ENCODE measurements around the gene CPT2.

The CPT2 gene

DNA sequence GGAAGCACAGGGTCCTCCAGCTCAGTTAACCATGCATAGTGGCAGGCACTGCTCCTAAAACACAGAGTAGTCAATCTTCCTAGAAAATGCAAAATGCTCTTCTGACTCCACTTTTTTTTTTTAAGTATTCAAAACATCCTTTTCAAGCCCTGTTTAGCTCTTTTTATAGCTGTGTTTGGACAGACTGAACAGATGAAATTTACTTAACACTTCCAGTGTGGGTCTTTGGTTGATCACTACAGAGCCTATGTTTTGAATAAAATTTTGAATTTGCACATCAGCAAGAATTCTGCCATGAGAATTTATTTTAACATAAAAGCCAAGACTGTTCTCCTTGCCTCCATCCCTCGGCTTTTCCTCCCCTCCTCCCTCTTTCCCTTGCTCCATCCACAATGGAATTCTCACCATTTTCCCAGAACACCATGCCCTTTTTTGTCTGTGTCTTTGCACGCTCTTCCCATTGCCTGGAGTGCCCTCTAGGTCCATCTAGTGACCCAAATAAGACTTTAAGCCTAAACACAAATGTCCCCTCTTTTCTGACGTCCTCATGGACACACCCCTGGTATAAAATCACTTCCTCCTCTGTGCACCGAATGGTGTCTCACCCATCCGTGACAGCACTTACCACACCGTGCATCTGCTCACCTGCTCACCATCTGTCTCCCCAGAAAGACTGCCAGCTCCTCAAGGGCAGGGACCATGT lies 24.0 kb upstream of the CPT2 start:
- DNase-seq = no peak
- Histone ChIP-seq H3K9ac (ENCODE audit: low read length) (no peak overlapping the region), H3K4me2 (ENCODE audit: low read depth, low read length) (no peak overlapping the region), H3K4me3 (ENCODE audit: low read length) (no peak overlapping the region), H3K9me2 (replicated peaks; ENCODE audit: insufficient read depth, low read length) (no peaks in the 10 kb centered on the region), H3F3A (ENCODE audit: insufficient read depth, low read length) (no peaks in the 10 kb centered on the region), H4K20me1 (ENCODE audit: insufficient read depth, low read length) (no peaks in the 10 kb centered on the region), H3K4me1 (ENCODE audit: low read length) (no peaks in the 10 kb centered on the region), H3K9me3 (replicated peaks; ENCODE audit: insufficient read depth, low read length) (no peaks in the 10 kb centered on the region), H3K36me3 (replicated peaks; ENCODE audit: insufficient read depth, low read length) (no peaks in the 10 kb centered on the region), H3K27ac (ENCODE audit: low read length) (no peak overlapping the region), H3K79me2 (ENCODE audit: low read length) (no peaks in the 10 kb centered on the region), H2AFZ (ENCODE audit: low read length) (no peak overlapping the region), H3K27me3 (replicated peaks; ENCODE audit: insufficient read depth, low read length) (no peaks in the 10 kb centered on the region)
- TF ChIP-seq EZH2phosphoT487 (IDR thresholded peaks at IDR 0.05; ENCODE audit: low read length) (no peak), EZH2 (optimal IDR thresholded peaks at IDR 0.05; ENCODE audit: low read depth, low read length) (no peak)
- TF ChIP-seq, protein P1, sequence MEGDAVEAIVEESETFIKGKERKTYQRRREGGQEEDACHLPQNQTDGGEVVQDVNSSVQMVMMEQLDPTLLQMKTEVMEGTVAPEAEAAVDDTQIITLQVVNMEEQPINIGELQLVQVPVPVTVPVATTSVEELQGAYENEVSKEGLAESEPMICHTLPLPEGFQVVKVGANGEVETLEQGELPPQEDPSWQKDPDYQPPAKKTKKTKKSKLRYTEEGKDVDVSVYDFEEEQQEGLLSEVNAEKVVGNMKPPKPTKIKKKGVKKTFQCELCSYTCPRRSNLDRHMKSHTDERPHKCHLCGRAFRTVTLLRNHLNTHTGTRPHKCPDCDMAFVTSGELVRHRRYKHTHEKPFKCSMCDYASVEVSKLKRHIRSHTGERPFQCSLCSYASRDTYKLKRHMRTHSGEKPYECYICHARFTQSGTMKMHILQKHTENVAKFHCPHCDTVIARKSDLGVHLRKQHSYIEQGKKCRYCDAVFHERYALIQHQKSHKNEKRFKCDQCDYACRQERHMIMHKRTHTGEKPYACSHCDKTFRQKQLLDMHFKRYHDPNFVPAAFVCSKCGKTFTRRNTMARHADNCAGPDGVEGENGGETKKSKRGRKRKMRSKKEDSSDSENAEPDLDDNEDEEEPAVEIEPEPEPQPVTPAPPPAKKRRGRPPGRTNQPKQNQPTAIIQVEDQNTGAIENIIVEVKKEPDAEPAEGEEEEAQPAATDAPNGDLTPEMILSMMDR (IDR thresholded peaks at IDR 0.05; ENCODE audit: low read length) = no peak

DNA sequence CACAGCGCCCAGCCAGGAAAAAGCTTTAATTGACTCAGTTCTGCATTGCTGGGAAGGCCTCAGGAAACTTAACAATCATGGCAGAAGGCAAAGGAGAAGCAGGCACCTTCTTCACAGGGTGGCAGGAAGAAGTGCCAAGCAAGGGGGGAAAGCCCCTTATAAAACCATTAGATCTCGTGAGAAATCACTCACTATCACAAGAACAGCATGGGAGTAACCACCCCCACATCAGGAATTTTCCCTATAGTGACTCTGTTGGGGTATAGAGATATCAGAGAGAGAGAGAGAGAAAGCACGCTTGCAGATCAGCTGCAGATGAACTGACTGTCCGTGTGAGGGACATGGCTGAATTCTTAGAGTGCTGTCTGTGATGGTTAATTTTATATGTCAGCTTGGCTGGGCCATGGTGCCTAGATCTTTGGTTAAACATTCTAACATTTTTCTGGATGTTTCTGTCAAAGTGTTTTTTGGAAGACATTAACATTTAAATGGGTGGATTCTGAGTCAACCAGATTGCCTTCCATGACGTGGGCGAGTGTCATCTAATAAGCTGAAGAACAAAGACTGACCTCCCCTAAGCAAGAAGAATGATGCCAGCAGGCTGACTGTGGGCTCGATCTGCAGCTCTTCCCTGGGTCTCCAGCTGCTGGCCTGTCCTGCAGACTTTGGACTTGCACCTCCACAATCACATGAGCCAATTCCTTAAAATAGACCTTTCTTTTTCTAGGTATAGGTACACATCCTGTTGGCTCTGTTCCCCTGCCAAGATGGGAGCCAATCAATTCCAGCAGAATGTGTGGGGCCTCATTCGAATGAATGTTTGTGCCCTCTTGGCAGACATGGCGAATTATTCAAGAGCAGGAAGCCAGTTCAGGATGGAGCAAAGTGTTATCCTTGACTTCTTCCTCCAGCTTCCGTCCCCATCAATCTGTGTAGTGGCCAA lies 21.4 kb upstream of the CPT2 start:
- no peak overlapping the region for H3K9ac ChIP-seq (ENCODE audit: low read length)
- DNase-seq = no peak
- H2AFZ ChIP-seq (ENCODE audit: low read length) = no peak overlapping the region
- H3K27ac ChIP-seq (ENCODE audit: low read length) = no peak overlapping the region
- H3K27me3 ChIP-seq (replicated peaks; ENCODE audit: insufficient read depth, low read length) = no peaks in the 10 kb centered on the region
- H3K4me3 ChIP-seq (ENCODE audit: low read length) = no peak overlapping the region
- H3F3A ChIP-seq (ENCODE audit: insufficient read depth, low read length) = no peaks in the 10 kb centered on the region
- no peaks in the 10 kb centered on the region for H4K20me1 ChIP-seq (ENCODE audit: insufficient read depth, low read length)
- no peaks in the 10 kb centered on the region for H3K9me2 ChIP-seq (replicated peaks; ENCODE audit: insufficient read depth, low read length)
- no peak for TF ChIP-seq EZH2phosphoT487 (IDR thresholded peaks at IDR 0.05; ENCODE audit: low read length)
- TF ChIP-seq EZH2 (optimal IDR thresholded peaks at IDR 0.05; ENCODE audit: low read depth, low read length) = no peak
- TF ChIP-seq, protein P1 (IDR thresholded peaks at IDR 0.05; ENCODE audit: low read length) = no peak
- no peaks in the 10 kb centered on the region for H3K36me3 ChIP-seq (replicated peaks; ENCODE audit: insufficient read depth, low read length)
- H3K4me2 ChIP-seq (ENCODE audit: low read depth, low read length) = no peak overlapping the region
- no peaks in the 10 kb centered on the region for H3K9me3 ChIP-seq (replicated peaks; ENCODE audit: insufficient read depth, low read length)
- no peaks in the 10 kb centered on the region for H3K79me2 ChIP-seq (ENCODE audit: low read length)
- no peaks in the 10 kb centered on the region for H3K4me1 ChIP-seq (ENCODE audit: low read length)

DNA sequence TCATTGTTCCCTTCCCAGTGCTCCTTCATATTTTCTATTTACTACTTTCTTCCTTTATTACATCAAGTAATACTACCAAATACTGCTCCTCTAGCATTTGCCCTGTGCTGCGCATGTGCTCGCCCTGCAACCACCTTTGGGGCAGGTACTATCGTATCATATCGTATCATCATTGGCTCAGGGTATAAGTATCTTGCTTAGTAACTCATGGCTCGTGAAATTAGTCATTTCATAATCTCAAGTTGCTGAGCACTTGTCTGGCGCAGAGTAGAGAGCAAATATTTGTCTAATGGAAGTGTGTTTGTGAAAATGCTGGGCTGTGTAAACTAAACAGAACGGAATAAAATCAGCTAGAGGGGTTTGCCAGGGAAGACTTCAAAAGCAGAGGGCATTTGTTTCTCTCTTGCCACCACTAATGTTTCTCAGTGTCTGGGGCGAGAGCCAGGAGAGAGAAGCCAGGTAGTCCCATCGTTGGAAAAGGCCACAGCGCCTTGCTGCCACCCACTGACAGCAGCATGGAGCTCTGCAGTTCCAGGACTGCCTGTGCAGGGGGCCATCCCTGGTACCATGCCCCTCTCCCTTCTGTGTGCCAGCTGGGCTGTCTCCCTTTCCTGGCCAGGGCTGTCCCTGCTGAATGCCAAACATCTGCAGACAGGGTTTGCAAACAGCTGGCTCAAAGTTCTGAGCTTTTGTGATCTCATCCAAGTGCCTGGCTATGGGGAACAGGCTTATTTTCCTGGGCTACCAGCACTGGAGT lies 20.0 kb upstream of the CPT2 start:
- H3K4me1 ChIP-seq (ENCODE audit: low read length) = no peaks in the 10 kb centered on the region

More for the DNA sequence above, 20.0 kb upstream of the CPT2 start:
- Histone ChIP-seq H3K9ac (ENCODE audit: low read length) (no peak overlapping the region), H3K27me3 (replicated peaks; ENCODE audit: insufficient read depth, low read length) (no peaks in the 10 kb centered on the region; the same call in 1 of the 2 replicates), H3K36me3 (replicated peaks; ENCODE audit: insufficient read depth, low read length) (no peaks in the 10 kb centered on the region), H3K9me2 (replicated peaks; ENCODE audit: insufficient read depth, low read length) (no peaks in the 10 kb centered on the region), H3F3A (ENCODE audit: insufficient read depth, low read length) (no peaks in the 10 kb centered on the region), H4K20me1 (ENCODE audit: insufficient read depth, low read length) (no peaks in the 10 kb centered on the region), H3K27ac (ENCODE audit: low read length) (no peak overlapping the region), H3K4me3 (ENCODE audit: low read length) (no peak overlapping the region), H3K4me2 (ENCODE audit: low read depth, low read length) (no peak overlapping the region), H2AFZ (ENCODE audit: low read length) (no peak overlapping the region), H3K79me2 (ENCODE audit: low read length) (no peaks in the 10 kb centered on the region), H3K9me3 (replicated peaks; ENCODE audit: insufficient read depth, low read length) (no peaks in the 10 kb centered on the region)
- TF ChIP-seq EZH2 (optimal IDR thresholded peaks at IDR 0.05; ENCODE audit: low read depth, low read length) (no peak), EZH2phosphoT487 (IDR thresholded peaks at IDR 0.05; ENCODE audit: low read length) (no peak)
- TF ChIP-seq, protein P1 (IDR thresholded peaks at IDR 0.05; ENCODE audit: low read length) = no peak
- no peak for DNase-seq

All from MM.1S (cell line).